SK-N-SH (cell line): ENCODE measurements around the gene POLDIP3. TPM values are rescaled to one million over a fixed set of nuclear protein-coding genes. Genes with fewer than 3 reads are reported as not detected.

Experiments used
- CTCF ChIA-PET: fragments of 300-600, 350-600 bp; formaldehyde crosslinking; extraction: SDS; loops from one replicate; lab custom pipeline; 2021; lab: Yijun Ruan, JAX
- POLR2A ChIA-PET: fragments of 350-600 bp; sonication (Branson Sonifier 250); formaldehyde crosslinking; extraction: SDS; loops from one replicate; lab custom pipeline; 2020; ENCODE audit warnings: antibody characterized with exemption, inconsistent platforms; lab: Yijun Ruan, JAX
- DNase-seq: peaks from one replicate; pipeline ENCODE4 v3.0.0; 2012
- H2AFZ ChIP-seq: fragments of 200-600 bp; sonication (generic); 2 replicates; pipeline ENCODE4 v1.8.1; 2016; ENCODE audit warnings: antibody characterized with exemption, mild to moderate bottlenecking, low read depth
- H3F3A ChIP-seq: fragments of 200-600 bp; sonication (generic); replicated peaks from 2 replicates; pipeline ENCODE3; 2016; ENCODE audit warnings: antibody characterized with exemption, mild to moderate bottlenecking; ENCODE audit not compliant: insufficient read depth
- H3K27ac ChIP-seq, 2 experiments: fragments of 200-500 bp in 1 of 2; fragments of 200-600 bp in 1 of 2; sonication (Bioruptor generic) in 1 of 2; sonication (generic), shearing (Covaris generic) in 1 of 2; 2 replicates each; pipeline versions ENCODE4 v1.5.1 to v1.6.1; 2014 to 2016; ENCODE audit warnings: low read depth in 2 of 2, inconsistent platforms in 1 of 2, low read length in 1 of 2, mild to moderate bottlenecking in 1 of 2, mixed read lengths in 1 of 2
- H3K27me3 ChIP-seq: fragments of 200-600 bp; sonication (generic), shearing (Covaris generic); 2 replicates; pipeline ENCODE4 v1.6.1; 2016; ENCODE audit warnings: mixed run types; ENCODE audit not compliant: insufficient read depth
- H3K36me3 ChIP-seq, 2 experiments: fragments of 200-500 bp in 1 of 2; fragments of 200-600 bp in 1 of 2; sonication (Bioruptor generic) in 1 of 2; sonication (generic) in 1 of 2; replicated peaks in 1 of 2; 2 replicates each; pipeline versions ENCODE3 to v1.5.1; 2014 to 2016; ENCODE audit warnings: low read length in 1 of 2, mild to moderate bottlenecking in 1 of 2; ENCODE audit not compliant: insufficient read depth in 2 of 2, control insufficient read depth in 1 of 2
- H3K4me1 ChIP-seq, 2 experiments: fragments of 200-500 bp in 1 of 2; fragments of 200-600 bp in 1 of 2; sonication (Bioruptor generic) in 1 of 2; sonication (generic), shearing (Covaris generic) in 1 of 2; 2 replicates each; pipeline versions ENCODE4 v1.5.1 to v1.6.1; 2014 to 2016; ENCODE audit warnings: low read depth in 1 of 2, low read length in 1 of 2, mixed run types in 1 of 2; ENCODE audit not compliant: insufficient read depth in 2 of 2, control insufficient read depth in 1 of 2
- H3K4me2 ChIP-seq: fragments of 200-600 bp; sonication (generic), shearing (Covaris generic); 2 replicates; pipeline ENCODE4 v1.6.1; 2017; ENCODE audit warnings: mixed run types
- H3K4me3 ChIP-seq, 2 experiments: fragments of 200-500 bp in 1 of 2; fragments of 200-600 bp in 1 of 2; sonication (Bioruptor generic) in 1 of 2; sonication (generic), shearing (Covaris generic) in 1 of 2; 2 replicates each; pipeline versions ENCODE4 v1.5.1 to v1.8.1; 2014 to 2016; ENCODE audit warnings: low read depth in 2 of 2, inconsistent platforms in 1 of 2, low read length in 1 of 2, mild to moderate bottlenecking in 1 of 2, mixed read lengths in 1 of 2, moderate library complexity in 1 of 2
- H3K79me2 ChIP-seq: fragments of 200-600 bp; sonication (generic); 2 replicates; pipeline ENCODE4 v1.8.1; 2017; ENCODE audit warnings: mild to moderate bottlenecking; ENCODE audit not compliant: insufficient read depth
- H3K9ac ChIP-seq: fragments of 200-600 bp; sonication (generic); 2 replicates; pipeline ENCODE4 v1.6.1; 2017; ENCODE audit warnings: mixed run types
- H3K9me2 ChIP-seq: fragments of 200-600 bp; sonication (generic); 2 replicates; pipeline ENCODE4 v1.6.1; 2017; ENCODE audit warnings: mixed run types
- H3K9me3 ChIP-seq: fragments of 200-600 bp; sonication (generic); 2 replicates; pipeline ENCODE4 v1.6.1; 2017; ENCODE audit warnings: mixed run types, mild to moderate bottlenecking, moderate library complexity
- H4K20me1 ChIP-seq: fragments of 200-600 bp; sonication (generic); 2 replicates; pipeline ENCODE4 v1.6.1; 2017; ENCODE audit warnings: mild to moderate bottlenecking, mixed run types; ENCODE audit not compliant: insufficient read depth
- ELF1 ChIP-seq: IDR thresholded peaks from 2 replicates; pipeline ENCODE4 v1.4.0; 2012
- EP300 ChIP-seq, 2 experiments: IDR thresholded peaks; 2 replicates each; pipeline versions ENCODE4 v1.4.0 to v1.6.1; 2012; ENCODE audit warnings: borderline replicate concordance in 1 of 2, low read depth in 1 of 2, low read length in 1 of 2
- FOSL2 ChIP-seq: IDR thresholded peaks from 2 replicates; pipeline ENCODE4 v1.4.0; 2012; ENCODE audit warnings: low read depth, mild to moderate bottlenecking, moderate library complexity, borderline replicate concordance
- FOXM1 ChIP-seq: IDR thresholded peaks from 2 replicates; pipeline ENCODE4 v1.4.0; 2012; ENCODE audit warnings: low read depth, mild to moderate bottlenecking
- MEF2A ChIP-seq: IDR thresholded peaks from 2 replicates; pipeline ENCODE4 v1.4.0; 2012; ENCODE audit warnings: low read depth, borderline replicate concordance
- RCOR1 ChIP-seq: fragments of 150-350 bp; IDR thresholded peaks from 2 replicates; pipeline ENCODE4 v1.6.1; 2017; ENCODE audit warnings: antibody characterized with exemption, low read length
- RFX5 ChIP-seq: IDR thresholded peaks from 2 replicates; pipeline ENCODE4 v1.6.1; 2012; ENCODE audit warnings: mild to moderate bottlenecking, improper control_type of control experiment, low read length
- RXRA ChIP-seq: IDR thresholded peaks from 2 replicates; pipeline ENCODE4 v1.4.0; 2012; ENCODE audit warnings: low read depth, mild to moderate bottlenecking, borderline replicate concordance
- SIN3A ChIP-seq: IDR thresholded peaks from 2 replicates; pipeline ENCODE4 v1.6.1; 2012; ENCODE audit warnings: low read depth, mild to moderate bottlenecking, low read length, moderate library complexity, borderline replicate concordance
- SMC3 ChIP-seq: IDR thresholded peaks from 2 replicates; pipeline ENCODE4 v1.6.1; 2012; ENCODE audit warnings: low read depth, low read length, improper control_type of control experiment
- TAF1 ChIP-seq: IDR thresholded peaks from 2 replicates; pipeline ENCODE4 v1.6.1; 2012; ENCODE audit warnings: low read depth, mild to moderate bottlenecking, low read length, moderate library complexity, borderline replicate concordance
- USF2 ChIP-seq: fragments of 150-350 bp; IDR thresholded peaks from 2 replicates; pipeline ENCODE4 v1.6.1; 2017; ENCODE audit warnings: antibody characterized with exemption, low read length, low read depth, borderline replicate concordance
- YY1 ChIP-seq: IDR thresholded peaks from 2 replicates; pipeline ENCODE4 v1.4.0; 2012; ENCODE audit warnings: low read depth, mild to moderate bottlenecking
- WGBS: methylation state at CpG from one replicate; pipeline ENCODE4 v1.1.6; 2017; ENCODE audit warnings: low lambda C conversion rate; 5-methylcytosine and 5-hydroxymethylcytosine counted together
- polyA plus RNA-seq, 3 experiments: library from polyadenylated mRNA; depleted of rRNA; stranded (reverse); fragments of >200 nt; gene quantifications; 2 replicates each; pipeline ENCODE4 v1.2.3, GENCODE V29; 2012
- TF ChIP-seq, protein P1 (sequence below): IDR thresholded peaks from 2 replicates; pipeline ENCODE4 v1.6.1; 2012; ENCODE audit warnings: mild to moderate bottlenecking, low read depth, low read length, moderate library complexity
- TF ChIP-seq, protein P2 (sequence below): IDR thresholded peaks from 2 replicates; pipeline ENCODE4 v1.4.0; 2012; ENCODE audit warnings: low read depth, borderline replicate concordance
- TF ChIP-seq, protein P3 (sequence below): fragments of 200-600 bp; sonication (generic); IDR thresholded peaks from 2 replicates; pipeline ENCODE4 v1.6.1; 2017; ENCODE audit warnings: antibody characterized with exemption, mild to moderate bottlenecking, moderate library complexity
- TF ChIP-seq, protein P4 (sequence below): IDR thresholded peaks from 2 replicates; pipeline ENCODE4 v1.4.0; 2012; ENCODE audit warnings: low read depth, borderline replicate concordance

Gene POLDIP3
- polyA plus RNA-seq, 1 of the 3 experiments (the other 2 are of a cell fraction): 18.8 TPM

- CTCF ChIA-PET: interaction anchor here (0.9 kb wide), 1 partner anchor 13 kb away, joined by 4 read pairs; no protein-coding TSS in a partner anchor
- no peak for DNase-seq
- H3K4me1 ChIP-seq: peaks cover 6 to 30% of the 10 kb centered on the region in 2 experiments; a peak in 2 of 4 replicates
- peak overlapping the region in 1 of 2 experiments; percentile 57; a peak in 1 of 4 replicates for H3K27ac ChIP-seq
- no peaks in the 10 kb centered on the region for H3K9me3 ChIP-seq
- no peak overlapping the region for H3K4me3 ChIP-seq
- no peak overlapping the region for H3K9ac ChIP-seq
- no peaks in the 10 kb centered on the region for H3K9me2 ChIP-seq
- 85% methylated on average over 2 of the region's 5 CpGs for WGBS
- H3K36me3 ChIP-seq: peaks cover 0 to 2% of the 10 kb centered on the region in 2 experiments
- no peaks in the 10 kb centered on the region for H3K27me3 ChIP-seq
- TF ChIP-seq, protein P1, sequence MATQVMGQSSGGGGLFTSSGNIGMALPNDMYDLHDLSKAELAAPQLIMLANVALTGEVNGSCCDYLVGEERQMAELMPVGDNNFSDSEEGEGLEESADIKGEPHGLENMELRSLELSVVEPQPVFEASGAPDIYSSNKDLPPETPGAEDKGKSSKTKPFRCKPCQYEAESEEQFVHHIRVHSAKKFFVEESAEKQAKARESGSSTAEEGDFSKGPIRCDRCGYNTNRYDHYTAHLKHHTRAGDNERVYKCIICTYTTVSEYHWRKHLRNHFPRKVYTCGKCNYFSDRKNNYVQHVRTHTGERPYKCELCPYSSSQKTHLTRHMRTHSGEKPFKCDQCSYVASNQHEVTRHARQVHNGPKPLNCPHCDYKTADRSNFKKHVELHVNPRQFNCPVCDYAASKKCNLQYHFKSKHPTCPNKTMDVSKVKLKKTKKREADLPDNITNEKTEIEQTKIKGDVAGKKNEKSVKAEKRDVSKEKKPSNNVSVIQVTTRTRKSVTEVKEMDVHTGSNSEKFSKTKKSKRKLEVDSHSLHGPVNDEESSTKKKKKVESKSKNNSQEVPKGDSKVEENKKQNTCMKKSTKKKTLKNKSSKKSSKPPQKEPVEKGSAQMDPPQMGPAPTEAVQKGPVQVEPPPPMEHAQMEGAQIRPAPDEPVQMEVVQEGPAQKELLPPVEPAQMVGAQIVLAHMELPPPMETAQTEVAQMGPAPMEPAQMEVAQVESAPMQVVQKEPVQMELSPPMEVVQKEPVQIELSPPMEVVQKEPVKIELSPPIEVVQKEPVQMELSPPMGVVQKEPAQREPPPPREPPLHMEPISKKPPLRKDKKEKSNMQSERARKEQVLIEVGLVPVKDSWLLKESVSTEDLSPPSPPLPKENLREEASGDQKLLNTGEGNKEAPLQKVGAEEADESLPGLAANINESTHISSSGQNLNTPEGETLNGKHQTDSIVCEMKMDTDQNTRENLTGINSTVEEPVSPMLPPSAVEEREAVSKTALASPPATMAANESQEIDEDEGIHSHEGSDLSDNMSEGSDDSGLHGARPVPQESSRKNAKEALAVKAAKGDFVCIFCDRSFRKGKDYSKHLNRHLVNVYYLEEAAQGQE: no peak
- TF ChIP-seq USF2: no peak
- TF ChIP-seq SMC3: no peak
- no peak for TF ChIP-seq FOSL2
- TF ChIP-seq FOXM1: no peak
- TF ChIP-seq, protein P2, sequence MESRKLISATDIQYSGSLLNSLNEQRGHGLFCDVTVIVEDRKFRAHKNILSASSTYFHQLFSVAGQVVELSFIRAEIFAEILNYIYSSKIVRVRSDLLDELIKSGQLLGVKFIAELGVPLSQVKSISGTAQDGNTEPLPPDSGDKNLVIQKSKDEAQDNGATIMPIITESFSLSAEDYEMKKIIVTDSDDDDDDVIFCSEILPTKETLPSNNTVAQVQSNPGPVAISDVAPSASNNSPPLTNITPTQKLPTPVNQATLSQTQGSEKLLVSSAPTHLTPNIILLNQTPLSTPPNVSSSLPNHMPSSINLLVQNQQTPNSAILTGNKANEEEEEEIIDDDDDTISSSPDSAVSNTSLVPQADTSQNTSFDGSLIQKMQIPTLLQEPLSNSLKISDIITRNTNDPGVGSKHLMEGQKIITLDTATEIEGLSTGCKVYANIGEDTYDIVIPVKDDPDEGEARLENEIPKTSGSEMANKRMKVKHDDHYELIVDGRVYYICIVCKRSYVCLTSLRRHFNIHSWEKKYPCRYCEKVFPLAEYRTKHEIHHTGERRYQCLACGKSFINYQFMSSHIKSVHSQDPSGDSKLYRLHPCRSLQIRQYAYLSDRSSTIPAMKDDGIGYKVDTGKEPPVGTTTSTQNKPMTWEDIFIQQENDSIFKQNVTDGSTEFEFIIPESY: no peak
- TF ChIP-seq TAF1: no peak
- TF ChIP-seq EP300 (IDR thresholded peaks at IDR 0.05; ENCODE audit: borderline replicate concordance in 1 of 2, low read depth in 1 of 2, low read length in 1 of 2): no peak
- TF ChIP-seq RXRA: no peak
- no peak for TF ChIP-seq MEF2A
- no peak for TF ChIP-seq SIN3A
- TF ChIP-seq, protein P3, sequence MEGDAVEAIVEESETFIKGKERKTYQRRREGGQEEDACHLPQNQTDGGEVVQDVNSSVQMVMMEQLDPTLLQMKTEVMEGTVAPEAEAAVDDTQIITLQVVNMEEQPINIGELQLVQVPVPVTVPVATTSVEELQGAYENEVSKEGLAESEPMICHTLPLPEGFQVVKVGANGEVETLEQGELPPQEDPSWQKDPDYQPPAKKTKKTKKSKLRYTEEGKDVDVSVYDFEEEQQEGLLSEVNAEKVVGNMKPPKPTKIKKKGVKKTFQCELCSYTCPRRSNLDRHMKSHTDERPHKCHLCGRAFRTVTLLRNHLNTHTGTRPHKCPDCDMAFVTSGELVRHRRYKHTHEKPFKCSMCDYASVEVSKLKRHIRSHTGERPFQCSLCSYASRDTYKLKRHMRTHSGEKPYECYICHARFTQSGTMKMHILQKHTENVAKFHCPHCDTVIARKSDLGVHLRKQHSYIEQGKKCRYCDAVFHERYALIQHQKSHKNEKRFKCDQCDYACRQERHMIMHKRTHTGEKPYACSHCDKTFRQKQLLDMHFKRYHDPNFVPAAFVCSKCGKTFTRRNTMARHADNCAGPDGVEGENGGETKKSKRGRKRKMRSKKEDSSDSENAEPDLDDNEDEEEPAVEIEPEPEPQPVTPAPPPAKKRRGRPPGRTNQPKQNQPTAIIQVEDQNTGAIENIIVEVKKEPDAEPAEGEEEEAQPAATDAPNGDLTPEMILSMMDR: no peak
- TF ChIP-seq, protein P4, sequence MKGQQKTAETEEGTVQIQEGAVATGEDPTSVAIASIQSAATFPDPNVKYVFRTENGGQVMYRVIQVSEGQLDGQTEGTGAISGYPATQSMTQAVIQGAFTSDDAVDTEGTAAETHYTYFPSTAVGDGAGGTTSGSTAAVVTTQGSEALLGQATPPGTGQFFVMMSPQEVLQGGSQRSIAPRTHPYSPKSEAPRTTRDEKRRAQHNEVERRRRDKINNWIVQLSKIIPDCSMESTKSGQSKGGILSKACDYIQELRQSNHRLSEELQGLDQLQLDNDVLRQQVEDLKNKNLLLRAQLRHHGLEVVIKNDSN: no peak
- no peak for TF ChIP-seq ELF1
- no peak for TF ChIP-seq RCOR1
- no peak for TF ChIP-seq RFX5
- no peak for TF ChIP-seq YY1
- H3F3A ChIP-seq: peaks cover 5% of the 10 kb centered on the region
- POLR2A ChIA-PET: no interaction called here
- H2AFZ ChIP-seq: no peak overlapping the region
- H3K79me2 ChIP-seq: peaks cover 89% of the 10 kb centered on the region
- no peak overlapping the region; the same call in 1 of the 2 replicates for H3K4me2 ChIP-seq
- peaks cover 15% of the 10 kb centered on the region; the same call in 1 of the 2 replicates for H4K20me1 ChIP-seq
These were observed 4.5 kb downstream of the POLDIP3 start for GRCh38 chr22:42610186-42610585.
